Stimulated activated CD4-positive, alpha-beta T cell treated with anti-CD3 and anti-CD28 coated beads, Interleukin-1b, Interleukin-23, amount 100 ng/mL, for 4 hours (primary cell): ENCODE results near the gene ACVR1B.

Experiments used
- DNase-seq, 2 donors: peaks; one replicate each; pipeline ENCODE4 v3.0.0-alpha.2; 2020; ENCODE audit warnings: low read depth in 2 of 2

ACVR1B gene

GRCh38 chr12:52020539-52021336 lies 69.2 kb downstream of the ACVR1B start:
- peak; percentile 45 to 46 for DNase-seq

- no peak for DNase-seq
Measured at GRCh38 chr12:52022841-52023181, 71.3 kb downstream of the ACVR1B start.

- peak; percentile 89 to 94 for DNase-seq
Measured at GRCh38 chr12:52023182-52023975, 71.9 kb downstream of the ACVR1B start.

GRCh38 chr12:52023976-52024688 lies 72.6 kb downstream of the ACVR1B start:
- DNase-seq: no peak

- peak in 1 of 2 donors; percentile 31 for DNase-seq
Measured at GRCh38 chr12:52024845-52025230, 73.3 kb downstream of the ACVR1B start.

- no peak for DNase-seq
Measured at GRCh38 chr12:52026263-52026662, 74.8 kb downstream of the ACVR1B start.

- DNase-seq: no peak
Measured at GRCh38 chr12:52027085-52027843, 75.8 kb downstream of the ACVR1B start.

- DNase-seq: no peak
Measured at GRCh38 chr12:52029685-52030084, 78.2 kb downstream of the ACVR1B start.

- DNase-seq: no peak
Measured at GRCh38 chr12:52032446-52032803, 80.9 kb downstream of the ACVR1B start.

- peak; percentile 76 to 77 for DNase-seq
Measured at GRCh38 chr12:52032804-52033445, 81.4 kb downstream of the ACVR1B start.

- no peak for DNase-seq
Measured at GRCh38 chr12:52033446-52034140, 82.1 kb downstream of the ACVR1B start.

GRCh38 chr12:52035190-52035589 lies 83.7 kb downstream of the ACVR1B start:
- DNase-seq: no peak

- DNase-seq: no peak
Measured at GRCh38 chr12:52035926-52036325, 84.4 kb downstream of the ACVR1B start.

- peak; percentile 73 to 79 for DNase-seq
Measured at GRCh38 chr12:52036587-52037171, 85.2 kb downstream of the ACVR1B start.

GRCh38 chr12:52037248-52037861 lies 85.9 kb downstream of the ACVR1B start:
- no peak for DNase-seq

GRCh38 chr12:52038447-52038846 lies 86.9 kb downstream of the ACVR1B start:
- no peak for DNase-seq

GRCh38 chr12:52041035-52041434 lies 89.5 kb downstream of the ACVR1B start:
- DNase-seq: no peak

- DNase-seq: no peak
Measured at GRCh38 chr12:52041695-52042123, 90.2 kb downstream of the ACVR1B start.

- DNase-seq: no peak
Measured at GRCh38 chr12:52042706-52043385, 91.3 kb downstream of the ACVR1B start.
